H1 (cell line): ENCODE data around the gene FOXP4. TPM values are rescaled to one million over a fixed set of nuclear protein-coding genes. Genes with fewer than 3 reads are reported as not detected.

Source experiments
- CTCF ChIA-PET: fragments of 300-600 bp; sonication (Branson Sonifier 250); formaldehyde crosslinking; loops from one replicate; lab custom pipeline; 2021; ENCODE audit not compliant: partially characterized antibody; lab: Charles Lee
- POLR2A ChIA-PET: fragments of 300-600 bp; sonication (Branson Sonifier 250); formaldehyde crosslinking; loops from one replicate; lab custom pipeline; 2021; ENCODE audit warnings: inconsistent platforms; ENCODE audit not compliant: partially characterized antibody; lab: Charles Lee
- DNase-seq, 2 experiments: peaks; one replicate each; pipeline versions ENCODE4 v3.0.0 to v3.0.0-alpha.2; 2010 to 2022; ENCODE audit warnings: low spot score in 2 of 2, low read depth in 1 of 2, mixed read lengths in 1 of 2
- FAIRE-seq: peaks from 2 replicates; lab custom pipeline; 2011; peaks lifted over from hg19 to GRCh38; lab: Jason Lieb, UNC
- H2AFZ ChIP-seq: 2 replicates; pipeline ENCODE4 v1.8.1; 2012; ENCODE audit warnings: low read length, inconsistent platforms
- H2AK5ac ChIP-seq: 2 replicates; pipeline ENCODE4 v1.6.1; 2013; ENCODE audit warnings: low read depth, low read length
- H2BK120ac ChIP-seq: replicated peaks from 2 replicates; pipeline ENCODE3; 2013; ENCODE audit warnings: low read depth, low read length, inconsistent platforms
- H2BK12ac ChIP-seq: 2 replicates; pipeline ENCODE4 v1.6.1; 2013; ENCODE audit warnings: low read depth, low read length
- H2BK15ac ChIP-seq: 2 replicates; pipeline ENCODE4 v1.6.1; 2013; ENCODE audit warnings: low read length
- H2BK20ac ChIP-seq: 2 replicates; pipeline ENCODE4 v1.6.1; 2013; ENCODE audit warnings: low read length
- H2BK5ac ChIP-seq: 2 replicates; pipeline ENCODE4 v1.6.1; 2013; ENCODE audit warnings: low read depth, low read length
- H3K14ac ChIP-seq: 2 replicates; pipeline ENCODE4 v1.6.1; 2013; ENCODE audit warnings: inconsistent platforms; ENCODE audit not compliant: insufficient read length
- H3K18ac ChIP-seq: 2 replicates; pipeline ENCODE4 v1.6.1; 2013; ENCODE audit warnings: low read length; ENCODE audit errors: extremely low read depth
- H3K23ac ChIP-seq: 2 replicates; pipeline ENCODE4 v1.6.1; 2013; ENCODE audit warnings: inconsistent platforms; ENCODE audit not compliant: insufficient read length
- H3K23me2 ChIP-seq: 2 replicates; pipeline ENCODE4 v1.6.1; 2013; ENCODE audit warnings: low read depth, low read length
- H3K27ac ChIP-seq: 2 replicates; pipeline ENCODE4 v1.6.1; 2011; ENCODE audit warnings: low read depth, low read length, inconsistent platforms
- H3K27me3 ChIP-seq, 4 experiments: replicated peaks in 1 of 4; 1 replicate in 1 of 4; 2 replicates in 3 of 4; pipeline versions ENCODE4 v1.6.1 to v1.8.1; 2011 to 2013; ENCODE audit warnings: low read length in 3 of 4, mild to moderate bottlenecking in 3 of 4, inconsistent platforms in 2 of 4, mixed read lengths in 2 of 4, moderate library complexity in 1 of 4; ENCODE audit not compliant: control insufficient read depth in 3 of 4, insufficient read depth in 3 of 4; ENCODE audit errors: extremely low read depth in 1 of 4
- H3K36me3 ChIP-seq, 4 experiments: 2 replicates each; pipeline versions ENCODE4 v1.6.1 to v1.8.1; 2011 to 2013; ENCODE audit warnings: mild to moderate bottlenecking in 4 of 4, low read length in 3 of 4, moderate library complexity in 2 of 4, control low read depth in 1 of 4, inconsistent platforms in 1 of 4; ENCODE audit not compliant: insufficient read depth in 4 of 4, control insufficient read depth in 2 of 4
- H3K4ac ChIP-seq: replicated peaks from 2 replicates; pipeline ENCODE3; 2013; ENCODE audit warnings: low read length, low read depth, mixed read lengths, inconsistent platforms; ENCODE audit not compliant: insufficient read length
- H3K4me1 ChIP-seq, 4 experiments: replicated peaks in 1 of 4; 1 replicate in 1 of 4; 2 replicates in 3 of 4; pipeline versions ENCODE4 v1.6.1 to v1.8.1; 2011 to 2013; ENCODE audit warnings: low read length in 3 of 4, inconsistent platforms in 2 of 4, mixed read lengths in 1 of 4; ENCODE audit not compliant: insufficient read depth in 4 of 4, control insufficient read depth in 3 of 4
- H3K4me2 ChIP-seq, 2 experiments: 2 replicates each; pipeline versions ENCODE4 v1.6.1 to v1.8.1; 2011 to 2013; ENCODE audit warnings: low read depth in 2 of 2, low read length in 2 of 2, control low read depth in 1 of 2, inconsistent platforms in 1 of 2, mild to moderate bottlenecking in 1 of 2; ENCODE audit not compliant: insufficient read depth in 1 of 2
- H3K4me3 ChIP-seq, 4 experiments: fragments of 200-600, 300-600 bp in 1 of 4; sonication (generic), shearing (Covaris generic), sonication (Bioruptor Twin) in 1 of 4; 2 replicates each; pipeline versions ENCODE4 v1.5.1 to v1.8.1; 2011 to 2016; ENCODE audit warnings: low read length in 4 of 4, low read depth in 3 of 4, control low read depth in 2 of 4, inconsistent platforms in 2 of 4, mild to moderate bottlenecking in 2 of 4, mixed read lengths in 1 of 4, moderate library complexity in 1 of 4; ENCODE audit not compliant: insufficient read depth in 2 of 4; ENCODE audit errors: extremely low read depth in 1 of 4
- H3K56ac ChIP-seq: replicated peaks from 2 replicates; pipeline ENCODE3; 2013; ENCODE audit warnings: low read depth, mild to moderate bottlenecking, mixed read lengths, low read length, inconsistent platforms; ENCODE audit not compliant: insufficient read length
- H3K79me1 ChIP-seq: 2 replicates; pipeline ENCODE4 v1.6.1; 2013; ENCODE audit warnings: low read depth, low read length, control low read depth
- H3K79me2 ChIP-seq, 2 experiments: 2 replicates each; pipeline versions ENCODE4 v1.6.1 to v1.8.1; 2012 to 2013; ENCODE audit warnings: low read length in 2 of 2, mild to moderate bottlenecking in 2 of 2, inconsistent platforms in 1 of 2; ENCODE audit not compliant: insufficient read depth in 2 of 2, control insufficient read depth in 1 of 2
- H3K9ac ChIP-seq, 4 experiments: replicated peaks in 1 of 4; 1 replicate in 1 of 4; 2 replicates in 3 of 4; pipeline versions ENCODE4 v1.6.1 to v1.8.1; 2011 to 2013; ENCODE audit warnings: low read depth in 3 of 4, low read length in 3 of 4, control low read depth in 2 of 4, mild to moderate bottlenecking in 2 of 4, moderate library complexity in 2 of 4, inconsistent platforms in 1 of 4; ENCODE audit errors: extremely low read depth in 1 of 4
- H3K9me3 ChIP-seq, 2 experiments: 2 replicates each; pipeline versions ENCODE4 v1.6.1 to v1.8.1; 2012 to 2013; ENCODE audit warnings: mild to moderate bottlenecking in 2 of 2, moderate library complexity in 2 of 2, control low read depth in 1 of 2, inconsistent platforms in 1 of 2, low read depth in 1 of 2, low read length in 1 of 2, mixed read lengths in 1 of 2; ENCODE audit not compliant: insufficient read depth in 2 of 2
- H4K20me1 ChIP-seq, 2 experiments: replicated peaks in 1 of 2; 2 replicates each; pipeline versions ENCODE3 to v1.8.1; 2011 to 2013; ENCODE audit warnings: inconsistent platforms in 2 of 2, low read length in 2 of 2, mild to moderate bottlenecking in 1 of 2; ENCODE audit not compliant: insufficient read depth in 2 of 2, control insufficient read depth in 1 of 2
- H4K5ac ChIP-seq: 2 replicates; pipeline ENCODE4 v1.6.1; 2013; ENCODE audit warnings: low read length, low read depth, mixed read lengths, inconsistent platforms; ENCODE audit not compliant: insufficient read length
- H4K8ac ChIP-seq: 2 replicates; pipeline ENCODE4 v1.8.0; 2013; ENCODE audit warnings: mild to moderate bottlenecking, moderate library complexity, low read length, inconsistent platforms; ENCODE audit not compliant: insufficient read depth; ENCODE audit errors: extremely low read depth
- H4K91ac ChIP-seq: replicated peaks from 2 replicates; pipeline ENCODE3; 2013; ENCODE audit warnings: low read length, mixed read lengths, inconsistent platforms; ENCODE audit not compliant: insufficient read length
- RFX5 ChIP-seq: IDR thresholded peaks from 2 replicates; pipeline ENCODE4 v1.6.1; 2011; ENCODE audit warnings: low read depth, low read length, improper control_type of control experiment, borderline replicate concordance
- WGBS, 2 experiments: shearing (Covaris generic) in 1 of 2; methylation state at CpG; one replicate each; pipeline versions ENCODE4 v1.1.6 to v1.1.7; 2013 to 2015; ENCODE audit warnings: low lambda C conversion rate in 2 of 2, mixed read lengths in 2 of 2, inconsistent platforms in 1 of 2, low coverage in 1 of 2, missing lambda C conversion rate in 1 of 2; ENCODE audit not compliant: insufficient replicate concordance in 2 of 2, insufficient coverage in 1 of 2, insufficient read length in 1 of 2; ENCODE audit errors: extremely low coverage in 1 of 2, missing lambda C conversion rate in 1 of 2; 5-methylcytosine and 5-hydroxymethylcytosine counted together
- polyA plus RNA-seq, 7 experiments: library from polyadenylated mRNA; depleted of rRNA in 3 of 7; stranded (reverse) in 5 of 7; unstranded in 2 of 7; fragments of >200 nt in 5 of 7; fragments of 200-250 nt in 2 of 7; gene quantifications; 1 replicate in 5 of 7; 2 replicates in 1 of 7; 4 replicates in 1 of 7; pipeline versions ENCODE4 v1.2.1 to v1.2.3, GENCODE V29; 2011 to 2013; ENCODE audit warnings: missing spikeins in 2 of 7, mixed read lengths in 2 of 7
- total RNA-seq: library from RNA; stranded (reverse); fragmentation: NEBNext Ultra II Directional; extraction: Animal tissue kit (Norgen Biotek cat#: 25700); gene quantifications from 2 replicates; pipeline ENCODE4 v1.2.1, GENCODE V29; 2021

The FOXP4 gene
- total and polyA plus RNA-seq, 2 of the 8 experiments (the other 6 are each of a cell fraction or from before 2014, with no cell fraction given) = 4.8 to 13.3 TPM

DNA sequence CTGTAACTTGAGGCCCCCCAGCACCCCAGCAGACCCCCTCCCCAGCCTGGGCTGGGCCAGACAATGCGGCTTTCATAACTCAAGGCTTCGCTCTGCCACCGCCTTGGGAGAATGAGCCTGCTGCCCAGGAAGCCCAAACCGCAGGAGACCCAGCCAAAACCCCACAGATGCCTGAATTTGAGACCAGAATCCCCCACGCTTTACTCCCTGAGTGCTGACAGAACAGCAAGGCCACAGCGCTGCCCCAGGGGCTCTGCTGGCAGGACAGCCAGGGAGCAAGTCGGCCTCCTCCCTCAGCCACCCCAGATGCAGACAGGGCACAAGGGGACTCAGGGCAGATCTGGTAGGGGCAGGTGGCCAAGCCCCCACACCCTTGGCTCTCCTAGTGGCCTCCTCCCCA, 94.2 kb downstream of the FOXP4 start:
- Histone ChIP-seq H3K56ac (no peak overlapping the region), H3K79me1 (peaks cover 2% of the 10 kb centered on the region; the same call in 1 of the 2 replicates), H3K23ac (no peak overlapping the region), H3K18ac (peak overlapping the region; percentile 48; the same call in 1 of the 2 replicates), H2BK15ac (0 out of 2 replicates have a peak overlapping the region, but pooled peaks have one; percentile 81), H3K4me3 (peak overlapping the region in 1 of 4 experiments; percentile 89; a peak in 2 of 8 replicates), H4K5ac (no peak overlapping the region), H3K79me2 (peaks cover 0 to 5% of the 10 kb centered on the region in 2 experiments; a peak in 1 of 4 replicates), H3K4me1 (peaks cover 8 to 45% (median 32%) of the 10 kb centered on the region in 4 experiments), H2BK120ac (no peak overlapping the region), H2BK5ac (peak overlapping the region; percentile 68; the same call in 1 of the 2 replicates), H3K14ac (peak overlapping the region; percentile 58), H4K91ac (peak overlapping the region; percentile 91), H4K20me1 (peaks cover 5 to 8% of the 10 kb centered on the region in 2 experiments), H3K36me3 (no peaks in the 10 kb centered on the region), H3K27ac (no peak overlapping the region), H2AK5ac (peak overlapping the region; percentile 84; the same call in 1 of the 2 replicates), H2BK20ac (peak overlapping the region; percentile 86), H3K4ac (no peak overlapping the region), H3K9me3 (no peaks in the 10 kb centered on the region), H3K4me2 (peak overlapping the region; percentile 89 to 96; a peak in 3 of 4 replicates), H2BK12ac (0 out of 2 replicates have a peak overlapping the region, but pooled peaks have one; percentile 39), H3K9ac (no peak overlapping the region), H3K23me2 (peaks cover 22% of the 10 kb centered on the region), H4K8ac (peak overlapping the region; percentile 42; the same call in 1 of the 2 replicates), H3K27me3 (peaks cover 8 to 59% (median 34%) of the 10 kb centered on the region in 4 experiments; a peak in 6 of 7 replicates), H2AFZ (no peak overlapping the region)
- DNase-seq (peak in 1 of 2 experiments; percentile 45), FAIRE-seq (no peak)
- TF ChIP-seq RFX5 = no peak
- ChIA-PET POLR2A (interaction anchor here (1.1 to 2.2 kb wide), 4 partner anchors 11 to 225 kb away, joined by 4 to 7 read pairs (median 4); no protein-coding TSS in a partner anchor), CTCF (interaction anchor here (1.2 to 5.1 kb wide), 4 partner anchors 18 to 272 kb away, joined by 3 to 22 read pairs (median 3); no protein-coding TSS in a partner anchor)
- WGBS, 2 experiments = 46% methylated on average over 7 of the region's 7 CpGs; no CpG with 5 or more reads in 1 of the 2 experiments
